Retinal pigment epithelial cell (primary cell): ENCODE measurements around the gene TOP2A.

ENCODE experiments used
- DNase-seq: peaks from one replicate; pipeline ENCODE4 v3.0.0-alpha.2; 2010; ENCODE audit warnings: low read depth
- H3K4me3 ChIP-seq: 2 replicates; pipeline ENCODE4 v1.5.1; 2011; ENCODE audit warnings: mild to moderate bottlenecking, low read length, control low read depth, moderate library complexity
- CTCF ChIP-seq: conservative IDR thresholded peaks from 2 replicates; pipeline ENCODE4 v1.5.1; 2011; ENCODE audit warnings: low read depth, low read length, control low read depth, inconsistent platforms

TOP2A gene

GRCh38 chr17:40349477-40349894 is 68.2 kb downstream of the TOP2A start:
- no peak overlapping the region for H3K4me3 ChIP-seq
- TF ChIP-seq CTCF, result no peak
- no peak for DNase-seq

GRCh38 chr17:40348562-40349476 is 68.9 kb downstream of the TOP2A start:
- no peak overlapping the region for H3K4me3 ChIP-seq
- no peak for DNase-seq
- TF ChIP-seq CTCF, result no peak

- DNase-seq, result no peak
- no peak overlapping the region for H3K4me3 ChIP-seq
- TF ChIP-seq CTCF, result no peak
These were observed 69.6 kb downstream of the TOP2A start for GRCh38 chr17:40348136-40348504.

- TF ChIP-seq CTCF, result no peak
- H3K4me3 ChIP-seq, result peak overlapping the region; percentile 10
- DNase-seq, result no peak
These were observed 70.2 kb downstream of the TOP2A start for GRCh38 chr17:40347319-40348135.

- peak overlapping the region; percentile 10 for H3K4me3 ChIP-seq
- no peak for TF ChIP-seq CTCF
- DNase-seq, result no peak
These were observed 70.9 kb downstream of the TOP2A start for GRCh38 chr17:40346765-40347158.

- peak overlapping the region; percentile 87 for H3K4me3 ChIP-seq
- no peak for DNase-seq
- no peak for TF ChIP-seq CTCF
These were observed 71.5 kb downstream of the TOP2A start for GRCh38 chr17:40345994-40346764.
